GM21526 (cell line): ENCODE data around the gene KIF6.
A peak's percentile ranks its signal among the peaks of the same experiment; 100 is the strongest.

Experiments
- ATAC-seq: cut with Tn5 transposase; IDR thresholded peaks from one replicate; pipeline ENCODE4 v1.9.1; 2021; ENCODE audit warnings: moderate library complexity; ENCODE audit not compliant: unreplicated experiment, low FRiP score

The KIF6 gene

GRCh38 chr6:39428152-39428551 is 297.1 kb downstream of the KIF6 start:
- ATAC-seq = no peak

- no peak for ATAC-seq
Measured at GRCh38 chr6:39426073-39426456, 299.1 kb downstream of the KIF6 start.

GRCh38 chr6:39425346-39426072 is 299.7 kb downstream of the KIF6 start:
- no peak for ATAC-seq

GRCh38 chr6:39424831-39425230 is 300.4 kb downstream of the KIF6 start:
- ATAC-seq = no peak

- no peak for ATAC-seq
Measured at GRCh38 chr6:39422238-39422637, 303.0 kb downstream of the KIF6 start.

GRCh38 chr6:39421383-39422225 is 303.6 kb downstream of the KIF6 start:
- ATAC-seq = no peak

GRCh38 chr6:39420300-39421265 is 304.6 kb downstream of the KIF6 start:
- ATAC-seq = no peak

GRCh38 chr6:39419607-39420006 is 305.6 kb downstream of the KIF6 start:
- no peak for ATAC-seq

- no peak for ATAC-seq
Measured at GRCh38 chr6:39417440-39417839, 307.8 kb downstream of the KIF6 start.

- no peak for ATAC-seq
Measured at GRCh38 chr6:39416728-39417127, 308.5 kb downstream of the KIF6 start.

GRCh38 chr6:39416026-39416425 is 309.2 kb downstream of the KIF6 start:
- no peak for ATAC-seq

- no peak for ATAC-seq
Measured at GRCh38 chr6:39415482-39415881, 309.7 kb downstream of the KIF6 start.

- no peak for ATAC-seq
Measured at GRCh38 chr6:39411465-39411864, 313.7 kb downstream of the KIF6 start.

- no peak for ATAC-seq
Measured at GRCh38 chr6:39411001-39411400, 314.2 kb downstream of the KIF6 start.

- no peak for ATAC-seq
Measured at GRCh38 chr6:39409889-39410288, 315.3 kb downstream of the KIF6 start.

- peak; percentile 71 for ATAC-seq
Measured at GRCh38 chr6:39407446-39407993, 317.7 kb downstream of the KIF6 start.

- ATAC-seq = no peak
Measured at GRCh38 chr6:39404312-39404711, 320.9 kb downstream of the KIF6 start.

GRCh38 chr6:39403304-39403703 is 321.9 kb downstream of the KIF6 start:
- no peak for ATAC-seq

- no peak for ATAC-seq
Measured at GRCh38 chr6:39402239-39402751, 322.9 kb downstream of the KIF6 start.

GRCh38 chr6:39401376-39401775 is 323.8 kb downstream of the KIF6 start:
- ATAC-seq = no peak
